NCI-H1436 (cell line): ENCODE measurements around the gene TTC17.
"Not testable (repeated sequence)": the region's sequence is repeated elsewhere in the genome, so short reads cannot be mapped to it uniquely, and the experiment has no call there.

ENCODE experiments used
- DNase-seq: peaks from one replicate; lab custom pipeline; 2025; lab: John Stamatoyannopoulos, UW

Gene TTC17

DNA sequence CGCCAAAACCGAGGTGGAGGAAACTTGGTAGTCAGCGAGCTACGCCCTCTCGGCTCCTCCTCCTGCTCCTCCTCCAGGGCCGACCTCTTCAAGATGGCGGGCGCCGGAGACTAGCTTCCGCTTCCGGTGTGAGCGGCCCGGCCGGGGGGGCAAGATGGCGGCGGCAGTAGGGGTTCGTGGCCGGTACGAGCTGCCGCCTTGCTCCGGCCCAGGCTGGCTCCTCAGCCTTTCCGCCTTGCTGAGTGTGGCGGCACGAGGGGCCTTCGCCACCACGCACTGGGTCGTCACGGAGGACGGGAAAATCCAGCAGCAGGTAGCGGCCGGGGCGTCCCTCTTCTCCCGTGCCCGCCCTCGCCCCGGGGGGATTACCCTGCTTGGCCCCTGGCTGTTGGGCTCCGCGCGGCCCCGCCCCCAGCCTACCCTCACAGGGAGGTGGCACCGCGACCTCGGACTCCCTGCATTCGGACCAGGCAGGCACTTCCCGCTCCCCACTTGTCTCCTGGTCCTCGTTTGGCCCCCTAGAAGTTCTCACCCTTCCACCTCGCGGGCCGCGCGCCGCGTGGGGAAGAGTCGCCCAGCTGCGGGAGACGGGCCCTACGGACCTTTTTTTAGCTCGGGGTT is at the start of gene TTC17:
TSS of gene TTC17 (plus strand) at position 120 of the 621 bp plus-strand sequence. CDS start at position 155, 35 bp downstream.
- peak; percentile 92 for DNase-seq

DNA sequence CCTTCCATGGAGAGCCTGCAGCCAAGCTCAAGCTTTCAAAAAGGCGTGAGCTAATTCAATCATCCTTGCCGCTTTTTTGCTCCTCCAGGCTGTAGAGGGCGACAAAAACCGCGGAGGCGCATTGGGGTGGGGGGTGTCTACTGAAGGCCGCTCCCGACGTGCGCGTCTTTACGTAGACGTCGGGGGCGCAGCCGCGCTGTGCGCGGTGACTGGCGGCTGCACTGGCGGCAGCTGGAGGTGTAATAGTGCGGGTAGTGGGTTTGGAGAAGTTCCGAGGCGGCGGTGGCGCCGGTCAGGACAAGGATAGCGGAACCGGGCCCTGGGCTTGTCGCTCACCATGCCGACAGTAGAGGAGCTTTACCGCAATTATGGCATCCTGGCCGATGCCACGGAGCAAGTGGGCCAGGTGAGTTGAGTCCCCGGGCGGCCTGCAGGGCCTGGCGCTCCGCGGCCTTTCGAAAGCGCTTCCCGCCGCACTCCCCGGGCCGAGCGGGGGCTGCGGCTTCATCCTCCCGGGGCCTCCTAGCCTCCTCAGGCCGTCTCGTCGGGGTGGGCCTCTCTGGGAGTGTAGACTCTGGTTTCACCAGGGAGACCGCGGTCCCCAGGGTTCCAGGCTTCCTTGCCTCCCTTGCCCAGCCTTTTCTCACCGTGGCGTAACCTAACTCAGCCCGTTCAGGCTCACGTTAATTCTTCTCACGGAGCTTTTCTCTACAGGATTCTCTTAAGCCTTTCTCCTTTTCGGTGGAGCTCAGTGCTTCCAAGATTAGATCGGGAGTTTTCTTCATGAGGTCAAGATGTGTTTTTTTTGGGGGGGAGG is 46.7 kb upstream of the TTC17 start, which contains the start of gene API5:
TSS of gene API5 (plus strand) at position 206 of the 817 bp plus-strand sequence. CDS start at position 338, 132 bp downstream.
- peak; percentile 92 for DNase-seq

GRCh38 chr11:43315966-43316365 is 42.8 kb upstream of the TTC17 start:
- no peak for DNase-seq

DNA sequence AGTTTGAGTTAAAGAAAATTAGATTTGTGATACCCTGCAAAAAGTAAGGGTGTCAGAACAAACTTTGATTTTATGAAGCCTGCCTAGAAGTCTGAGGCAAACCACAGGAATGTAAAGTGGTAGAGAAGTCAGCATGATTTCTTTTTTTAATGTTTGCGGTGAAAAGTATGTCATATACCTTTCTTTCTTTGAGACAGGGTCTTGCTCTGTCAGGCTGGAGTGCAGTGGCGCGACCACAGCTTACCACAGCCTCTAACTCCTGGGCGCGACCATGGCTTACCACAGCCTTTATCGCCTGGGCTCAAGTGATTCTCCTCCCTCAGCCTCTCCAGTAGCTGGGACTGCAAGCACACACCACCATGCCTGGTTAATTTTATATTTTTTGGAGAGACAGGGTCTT is 42.3 kb upstream of the TTC17 start:
- no peak for DNase-seq

DNA sequence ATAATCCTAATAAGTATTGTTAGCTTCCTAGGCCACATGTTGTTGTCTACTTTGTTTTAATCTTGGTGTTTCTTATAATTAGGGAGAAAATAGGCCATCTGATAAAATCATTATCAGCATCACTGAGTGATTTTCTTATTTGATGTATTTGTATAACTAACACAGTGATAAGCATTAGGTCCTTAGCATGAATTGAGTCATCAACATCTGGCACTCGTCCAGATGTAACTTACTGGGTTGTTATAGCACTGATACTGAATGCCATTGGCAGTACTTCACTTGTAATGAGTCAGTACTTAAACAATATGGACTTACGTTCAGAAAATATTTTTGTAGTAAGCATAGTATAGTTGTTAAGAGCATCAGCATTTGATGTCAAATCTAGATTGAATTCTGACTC is 30.7 kb upstream of the TTC17 start:
- no peak for DNase-seq

DNA sequence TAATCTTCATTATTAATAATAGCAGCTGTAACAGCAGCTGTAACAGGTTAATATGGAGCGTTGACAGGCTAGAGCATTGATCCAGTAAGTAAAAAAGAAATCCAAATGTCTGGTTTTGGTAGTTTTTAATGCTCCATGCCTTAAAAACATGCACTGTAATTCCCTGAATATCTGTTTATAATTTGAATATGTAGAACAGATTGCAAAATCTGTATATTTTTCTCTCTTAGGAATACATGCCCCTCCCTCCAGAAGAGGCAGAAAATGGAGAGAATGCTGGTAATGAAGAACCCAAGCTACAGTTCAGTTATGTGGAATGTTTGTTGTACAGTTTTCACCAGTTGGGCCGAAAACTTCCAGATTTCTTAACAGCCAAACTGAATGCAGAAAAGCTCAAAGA is 30.2 kb upstream of the TTC17 start:
- no peak for DNase-seq

GRCh38 chr11:43341159-43341558 is 17.6 kb upstream of the TTC17 start:
- no peak for DNase-seq

- DNase-seq: not testable (repeated sequence)
Observed at GRCh38 chr11:43351426-43351825, 7.3 kb upstream of the TTC17 start.

DNA sequence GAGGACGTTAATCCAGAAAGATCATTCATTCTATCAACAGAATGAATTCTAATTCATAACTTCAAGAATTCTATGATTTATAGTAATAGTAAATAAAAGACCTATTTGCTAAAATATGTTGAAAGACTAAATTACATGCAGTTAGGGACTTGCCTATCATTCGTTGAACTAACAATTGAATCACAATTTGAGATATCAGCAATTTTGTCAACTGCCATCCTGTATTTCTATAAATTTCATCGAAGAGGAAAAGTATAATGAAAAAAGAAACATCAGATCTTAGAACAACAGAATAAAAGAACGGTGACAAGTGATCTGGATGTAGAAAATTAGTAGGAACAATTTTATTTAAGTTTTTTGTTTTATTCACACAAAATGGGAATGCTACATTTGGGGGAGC is 4.4 kb upstream of the TTC17 start:
- DNase-seq: no peak

GRCh38 chr11:43356336-43356735 is 2.4 kb upstream of the TTC17 start:
- no peak for DNase-seq

GRCh38 chr11:43358279-43358800 is 380 bp upstream of the TTC17 start:
- DNase-seq: no peak

DNA sequence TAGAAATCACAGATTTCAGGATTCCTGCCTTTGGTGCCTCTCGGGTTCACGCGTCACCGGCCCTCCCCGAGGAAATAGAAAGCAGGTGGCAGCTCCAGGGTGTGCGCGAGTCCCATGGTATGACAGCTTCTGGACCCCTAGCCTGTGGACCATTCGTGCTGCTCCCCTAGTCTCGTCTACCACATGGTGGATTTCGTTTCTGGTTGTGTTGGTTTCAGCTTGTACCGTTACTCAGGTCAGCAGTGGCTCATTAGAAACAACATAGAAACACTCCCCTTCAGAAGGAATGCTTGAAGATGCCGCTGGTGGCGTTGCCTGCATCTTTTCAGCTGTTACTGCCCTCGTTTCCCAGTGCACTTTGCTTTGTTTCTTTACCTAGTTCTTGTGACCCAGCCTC is 700 bp downstream of the TTC17 start:
- DNase-seq: no peak

- DNase-seq: no peak
Observed at GRCh38 chr11:43360361-43361032, 1.8 kb downstream of the TTC17 start.

DNA sequence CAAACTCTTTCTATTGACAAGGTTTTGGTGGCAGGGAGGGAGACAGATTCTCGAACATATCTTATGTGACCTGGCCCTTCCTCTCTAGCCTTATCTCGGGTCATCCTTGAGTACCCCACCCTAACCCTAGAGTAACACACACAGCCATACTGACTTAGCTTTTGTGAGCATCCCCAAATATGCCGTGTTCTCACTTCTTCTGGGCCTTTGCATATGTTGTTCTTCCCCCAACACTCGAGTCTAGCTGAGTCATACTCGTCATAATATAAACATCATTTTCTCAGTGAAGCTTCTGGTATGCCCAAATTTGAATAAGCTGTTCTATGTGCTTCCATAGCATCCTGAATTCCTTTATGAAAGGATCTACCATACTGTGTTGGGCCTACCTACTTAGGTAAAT is 8.0 kb downstream of the TTC17 start:
- no peak for DNase-seq

- DNase-seq: no peak
Observed at GRCh38 chr11:43367382-43368178, 8.9 kb downstream of the TTC17 start.

DNA sequence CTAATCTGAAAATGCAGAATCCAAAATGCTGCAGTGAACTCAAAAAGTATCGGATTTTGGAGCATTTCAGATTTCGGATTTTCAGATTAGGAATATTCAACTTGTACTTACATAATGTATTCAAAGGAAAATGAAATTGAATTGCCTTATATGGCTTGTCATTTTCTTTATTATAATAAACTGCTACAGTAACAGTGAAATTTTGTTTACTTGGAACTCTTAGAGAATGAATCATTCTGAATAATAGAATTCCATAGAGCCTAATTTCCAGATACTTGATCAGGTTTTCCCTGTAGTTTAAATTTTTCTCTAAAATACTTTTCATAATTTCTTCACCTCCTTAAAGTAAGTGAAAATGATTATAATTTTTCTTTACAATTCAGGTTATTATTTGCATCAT is 17.3 kb downstream of the TTC17 start:
- no peak for DNase-seq

GRCh38 chr11:43376594-43376993 is 17.9 kb downstream of the TTC17 start:
- no peak for DNase-seq

DNA sequence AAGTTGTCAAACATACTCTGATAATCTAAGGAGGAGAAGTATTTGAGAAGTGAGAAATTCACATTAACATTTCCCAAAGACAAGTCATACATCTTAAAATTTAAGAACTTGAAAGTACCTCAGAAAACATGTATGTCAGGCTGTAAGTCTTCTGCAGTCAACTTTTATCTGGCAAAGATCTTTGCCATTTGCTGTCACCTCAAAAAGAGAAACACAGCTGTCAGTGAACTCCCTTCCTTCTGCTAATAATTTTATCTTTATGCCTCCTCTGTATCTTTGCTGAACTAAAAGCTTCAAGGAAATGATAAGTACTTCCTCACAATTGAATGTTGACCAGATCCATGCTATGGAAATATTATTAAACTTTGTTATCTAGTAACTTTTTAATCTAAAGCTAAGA is 18.7 kb downstream of the TTC17 start:
- DNase-seq: no peak

DNA sequence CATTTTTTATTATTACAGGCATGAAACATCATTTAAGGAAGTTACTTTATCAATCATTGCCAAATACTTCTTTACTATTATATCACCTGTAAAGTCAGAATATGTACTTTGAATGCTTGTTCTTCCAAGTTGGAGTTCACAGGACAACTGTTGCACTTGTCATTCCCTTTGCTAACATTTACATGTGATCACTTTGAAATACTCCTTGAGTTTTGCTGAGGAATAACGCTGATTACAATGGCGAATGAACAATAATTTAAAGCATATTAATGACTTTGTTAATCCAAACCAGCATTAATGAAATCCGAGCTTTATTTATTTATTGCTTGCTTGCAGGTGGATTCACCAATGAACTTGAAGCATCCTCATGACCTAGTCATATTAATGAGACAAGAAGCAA is 20.2 kb downstream of the TTC17 start:
- DNase-seq: no peak

GRCh38 chr11:43381802-43382201 is 23.1 kb downstream of the TTC17 start:
- DNase-seq: no peak

DNA sequence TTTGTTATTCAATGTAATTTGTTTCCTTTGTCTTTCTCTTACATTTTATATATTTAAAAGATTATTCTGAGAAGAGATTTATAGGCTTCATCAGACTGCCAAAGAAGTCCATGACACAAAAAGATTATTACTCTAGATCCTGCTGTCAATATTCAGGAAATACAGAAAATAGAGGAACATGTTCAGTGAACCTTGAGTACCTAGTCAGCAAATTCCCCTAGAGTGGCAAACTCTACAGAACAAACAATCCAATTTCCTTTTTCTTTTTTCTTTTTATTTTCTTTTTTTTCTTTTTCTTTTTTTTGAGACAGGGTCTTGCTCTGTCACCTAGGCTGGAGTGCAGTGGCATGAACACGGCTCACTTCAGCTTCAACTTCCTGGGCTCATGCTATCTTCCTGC is 23.9 kb downstream of the TTC17 start:
- DNase-seq: no peak

DNA sequence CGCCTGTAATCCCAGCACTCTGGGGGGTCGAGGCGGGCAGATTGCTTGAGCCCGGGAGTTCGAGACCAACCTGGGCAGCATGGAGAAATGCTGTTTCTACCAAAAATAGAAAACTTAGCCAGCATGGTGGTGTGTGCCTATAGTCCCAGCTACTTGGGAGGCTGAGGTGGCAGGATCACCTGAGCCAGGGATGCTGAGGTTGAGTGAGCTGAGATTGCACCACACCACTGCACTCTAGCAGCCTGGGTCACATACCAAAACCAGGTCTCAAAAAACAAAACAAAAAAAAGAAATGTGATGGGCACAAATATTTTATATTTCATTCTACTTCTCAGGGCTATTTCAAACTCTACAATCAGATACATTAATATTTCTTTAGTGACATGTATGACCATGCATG is 25.7 kb downstream of the TTC17 start:
- DNase-seq: no peak
